Neural progenitor cell (in vitro differentiated cells): ENCODE data around the gene PNMT. TPM values are rescaled to one million over a fixed set of nuclear protein-coding genes. Genes with fewer than 3 reads are reported as not detected.
A peak's percentile ranks its signal among the peaks of the same experiment; 100 is the strongest.

Experiments used
- DNase-seq: peaks from one replicate; pipeline ENCODE4 v3.0.0-alpha.2; 2016; ENCODE audit warnings: low spot score
- H2AFZ ChIP-seq: fragments of 200-600 bp; sonication (generic); replicated peaks from 2 replicates; pipeline ENCODE4 v1.6.1; 2016; ENCODE audit warnings: antibody characterized with exemption
- H3F3A ChIP-seq: fragments of 200-600 bp; sonication (generic); 2 replicates; pipeline ENCODE4 v1.6.1; 2016; ENCODE audit warnings: antibody characterized with exemption, low read depth
- H3K27ac ChIP-seq: fragments of 200-600 bp; sonication (generic); 2 replicates; pipeline ENCODE4 v1.5.1; 2016; ENCODE audit warnings: mild to moderate bottlenecking
- H3K27me3 ChIP-seq: fragments of 200-600 bp; sonication (generic); 2 replicates; pipeline ENCODE4 v1.6.1; 2016; ENCODE audit warnings: mild to moderate bottlenecking, moderate library complexity
- H3K36me3 ChIP-seq: fragments of 200-600 bp; sonication (generic); 2 replicates; pipeline ENCODE4 v1.5.1; 2016
- H3K4me1 ChIP-seq: fragments of 200-600 bp; sonication (generic); 2 replicates; pipeline ENCODE4 v1.6.1; 2016; ENCODE audit warnings: mixed run types
- H3K4me2 ChIP-seq: fragments of 200-600 bp; sonication (generic); 2 replicates; pipeline ENCODE4 v1.6.1; 2016
- H3K4me3 ChIP-seq: fragments of 200-600 bp; sonication (generic); 2 replicates; pipeline ENCODE4 v1.5.1; 2016
- H3K79me2 ChIP-seq: fragments of 200-600 bp; sonication (generic); 2 replicates; pipeline ENCODE4 v1.6.1; 2016; ENCODE audit warnings: low read depth
- H3K9ac ChIP-seq: fragments of 200-600 bp; sonication (generic); 2 replicates; pipeline ENCODE4 v1.6.1; 2016
- H3K9me3 ChIP-seq: fragments of 200-600 bp; sonication (generic); 2 replicates; pipeline ENCODE4 v1.5.1; 2016; ENCODE audit warnings: low read depth
- H4K20me1 ChIP-seq: fragments of 200-600 bp; sonication (generic); 2 replicates; pipeline ENCODE4 v1.6.1; 2016; ENCODE audit warnings: low read depth
- H3K27ac Mint-ChIP-seq: 3 replicates; pipeline ENCODE4 v1.8.0; 2021; ENCODE audit warnings: mixed read lengths
- H3K27me3 Mint-ChIP-seq: 2 replicates; pipeline ENCODE4 v1.8.0; 2022; ENCODE audit warnings: low read depth, mild to moderate bottlenecking, inconsistent platforms, moderate library complexity, mixed read lengths; ENCODE audit not compliant: insufficient read depth
- H3K36me3 Mint-ChIP-seq: 3 replicates; pipeline ENCODE4 v1.8.0; 2021; ENCODE audit warnings: mixed read lengths
- H3K4me1 Mint-ChIP-seq: 3 replicates; pipeline ENCODE4 v1.8.0; 2021; ENCODE audit warnings: mixed read lengths
- H3K4me3 Mint-ChIP-seq: 3 replicates; pipeline ENCODE4 v1.8.0; 2021; ENCODE audit warnings: mild to moderate bottlenecking, moderate library complexity, mixed read lengths
- H3K9me3 Mint-ChIP-seq: 3 replicates; pipeline ENCODE4 v1.8.0; 2020; ENCODE audit warnings: mixed read lengths
- EZH2 ChIP-seq: fragments of 200-600 bp; sonication (generic); IDR thresholded peaks from 2 replicates; pipeline ENCODE4 v1.6.1; 2017; ENCODE audit warnings: antibody characterized with exemption, mild to moderate bottlenecking, moderate library complexity
- EZH2phosphoT487 ChIP-seq: fragments of 200-600 bp; sonication (generic); IDR thresholded peaks from 2 replicates; pipeline ENCODE4 v1.6.1; 2017; ENCODE audit warnings: antibody characterized with exemption
- total RNA-seq: library from RNA; depleted of rRNA; stranded (reverse); fragments of >200 nt; gene quantifications from 2 replicates; pipeline ENCODE4 v1.2.3, GENCODE V29; 2015; ENCODE audit warnings: low replicate concordance
- TF ChIP-seq, protein P1 (sequence below): fragments of 200-600 bp; sonication (generic); IDR thresholded peaks from 2 replicates; pipeline ENCODE4 v1.5.1; 2017; ENCODE audit warnings: antibody characterized with exemption, mild to moderate bottlenecking

PNMT gene
- total RNA-seq, 1 donor from 2014 or later = not detected

DNA sequence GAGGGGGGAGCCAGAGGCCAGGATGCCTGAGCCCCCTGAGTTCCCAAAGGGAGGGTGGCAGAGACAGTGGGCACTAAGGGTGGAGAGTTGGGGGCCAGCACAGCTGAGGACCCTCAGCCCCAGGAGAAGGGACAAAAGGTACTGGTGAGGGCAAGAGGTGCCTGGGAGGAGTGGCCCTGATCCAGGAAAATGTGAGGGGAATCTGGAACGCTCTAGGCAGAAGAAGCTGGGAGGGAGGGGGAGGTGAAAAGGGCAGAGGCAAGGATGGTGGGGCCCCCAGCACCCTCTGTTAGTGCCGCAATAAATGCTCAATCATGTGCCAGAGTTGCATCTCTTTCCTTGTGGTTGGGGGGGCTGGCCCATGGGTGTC, 2.0 kb upstream of the PNMT start:
- H3K4me3 ChIP-seq = no peak overlapping the region
- peaks cover 32% of the 10 kb centered on the region for H3K4me1 ChIP-seq
- H3K9me3 Mint-ChIP-seq = no peaks in the 10 kb centered on the region
- H3K9me3 ChIP-seq = no peaks in the 10 kb centered on the region
- peaks cover 65% of the 10 kb centered on the region for H3K27me3 ChIP-seq
- H3K27ac Mint-ChIP-seq = no peak overlapping the region
- H3K9ac ChIP-seq = no peak overlapping the region
- H4K20me1 ChIP-seq = peaks cover 39% of the 10 kb centered on the region
- no peak overlapping the region for H3K4me2 ChIP-seq
- H3K4me1 Mint-ChIP-seq = peaks cover 17% of the 10 kb centered on the region
- no peaks in the 10 kb centered on the region for H3K79me2 ChIP-seq
- peaks cover 19% of the 10 kb centered on the region for H3K27me3 Mint-ChIP-seq
- DNase-seq = no peak
- no peak overlapping the region for H3K27ac ChIP-seq
- H3K4me3 Mint-ChIP-seq = peak overlapping the region; percentile 57
- TF ChIP-seq EZH2 (no peak), EZH2phosphoT487 (no peak)
- TF ChIP-seq, protein P1, sequence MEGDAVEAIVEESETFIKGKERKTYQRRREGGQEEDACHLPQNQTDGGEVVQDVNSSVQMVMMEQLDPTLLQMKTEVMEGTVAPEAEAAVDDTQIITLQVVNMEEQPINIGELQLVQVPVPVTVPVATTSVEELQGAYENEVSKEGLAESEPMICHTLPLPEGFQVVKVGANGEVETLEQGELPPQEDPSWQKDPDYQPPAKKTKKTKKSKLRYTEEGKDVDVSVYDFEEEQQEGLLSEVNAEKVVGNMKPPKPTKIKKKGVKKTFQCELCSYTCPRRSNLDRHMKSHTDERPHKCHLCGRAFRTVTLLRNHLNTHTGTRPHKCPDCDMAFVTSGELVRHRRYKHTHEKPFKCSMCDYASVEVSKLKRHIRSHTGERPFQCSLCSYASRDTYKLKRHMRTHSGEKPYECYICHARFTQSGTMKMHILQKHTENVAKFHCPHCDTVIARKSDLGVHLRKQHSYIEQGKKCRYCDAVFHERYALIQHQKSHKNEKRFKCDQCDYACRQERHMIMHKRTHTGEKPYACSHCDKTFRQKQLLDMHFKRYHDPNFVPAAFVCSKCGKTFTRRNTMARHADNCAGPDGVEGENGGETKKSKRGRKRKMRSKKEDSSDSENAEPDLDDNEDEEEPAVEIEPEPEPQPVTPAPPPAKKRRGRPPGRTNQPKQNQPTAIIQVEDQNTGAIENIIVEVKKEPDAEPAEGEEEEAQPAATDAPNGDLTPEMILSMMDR = no peak
- peaks cover 2% of the 10 kb centered on the region for H3K36me3 Mint-ChIP-seq
- no peak overlapping the region for H2AFZ ChIP-seq
- peaks cover 27% of the 10 kb centered on the region for H3F3A ChIP-seq
- H3K36me3 ChIP-seq = no peaks in the 10 kb centered on the region

DNA sequence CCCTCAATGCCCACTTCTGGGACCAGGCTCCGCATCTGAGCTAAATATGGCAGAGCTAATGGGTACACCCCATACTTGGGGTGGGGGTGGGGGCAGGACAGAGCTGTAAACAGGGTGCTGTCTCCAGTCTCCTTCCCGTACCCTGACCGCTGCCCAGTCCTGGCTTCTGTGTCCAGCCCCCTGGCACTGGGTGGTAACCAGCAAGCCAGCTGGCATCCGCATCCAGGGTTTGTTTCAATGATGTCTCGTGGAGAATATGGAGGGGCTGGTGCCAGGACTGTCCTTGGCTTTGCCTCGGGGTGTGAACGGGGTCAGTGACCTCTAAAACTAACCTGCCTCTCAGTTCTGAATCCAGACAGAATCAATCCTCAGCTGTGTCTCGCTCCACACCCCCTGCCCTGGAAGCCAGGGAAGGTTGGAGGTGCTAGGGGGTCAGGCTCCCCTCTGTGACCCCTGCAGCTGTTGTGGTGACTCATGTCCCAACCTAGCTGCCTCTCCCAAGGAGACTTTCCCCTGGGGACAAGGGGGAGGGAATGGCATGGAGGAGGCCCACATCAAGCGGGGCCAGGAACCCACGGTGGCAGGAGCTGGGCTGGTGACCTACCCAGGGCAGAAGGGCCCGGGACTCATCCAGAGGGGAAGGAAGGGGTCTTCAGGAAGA, 1.5 kb upstream of the PNMT start:
- no peak for DNase-seq
- no peaks in the 10 kb centered on the region for H3K79me2 ChIP-seq
- no peak overlapping the region for H2AFZ ChIP-seq
- peaks cover 35% of the 10 kb centered on the region for H4K20me1 ChIP-seq
- H3K9me3 ChIP-seq = no peaks in the 10 kb centered on the region
- H3K9ac ChIP-seq = no peak overlapping the region
- H3K27ac Mint-ChIP-seq = no peak overlapping the region
- H3K4me3 ChIP-seq = no peak overlapping the region
- H3K27me3 Mint-ChIP-seq = peaks cover 19% of the 10 kb centered on the region
- peaks cover 32% of the 10 kb centered on the region for H3K4me1 ChIP-seq
- H3K9me3 Mint-ChIP-seq = no peaks in the 10 kb centered on the region
- H3K27ac ChIP-seq = no peak overlapping the region
- no peak overlapping the region for H3K4me2 ChIP-seq
- peak overlapping the region; percentile 59 for H3K4me3 Mint-ChIP-seq
- peaks cover 68% of the 10 kb centered on the region for H3K27me3 ChIP-seq
- no peaks in the 10 kb centered on the region for H3K36me3 ChIP-seq
- peaks cover 2% of the 10 kb centered on the region for H3K36me3 Mint-ChIP-seq
- H3K4me1 Mint-ChIP-seq = peaks cover 13% of the 10 kb centered on the region
- peak; percentile 18 for TF ChIP-seq EZH2
- no peak for TF ChIP-seq EZH2phosphoT487
- peaks cover 27% of the 10 kb centered on the region for H3F3A ChIP-seq

DNA sequence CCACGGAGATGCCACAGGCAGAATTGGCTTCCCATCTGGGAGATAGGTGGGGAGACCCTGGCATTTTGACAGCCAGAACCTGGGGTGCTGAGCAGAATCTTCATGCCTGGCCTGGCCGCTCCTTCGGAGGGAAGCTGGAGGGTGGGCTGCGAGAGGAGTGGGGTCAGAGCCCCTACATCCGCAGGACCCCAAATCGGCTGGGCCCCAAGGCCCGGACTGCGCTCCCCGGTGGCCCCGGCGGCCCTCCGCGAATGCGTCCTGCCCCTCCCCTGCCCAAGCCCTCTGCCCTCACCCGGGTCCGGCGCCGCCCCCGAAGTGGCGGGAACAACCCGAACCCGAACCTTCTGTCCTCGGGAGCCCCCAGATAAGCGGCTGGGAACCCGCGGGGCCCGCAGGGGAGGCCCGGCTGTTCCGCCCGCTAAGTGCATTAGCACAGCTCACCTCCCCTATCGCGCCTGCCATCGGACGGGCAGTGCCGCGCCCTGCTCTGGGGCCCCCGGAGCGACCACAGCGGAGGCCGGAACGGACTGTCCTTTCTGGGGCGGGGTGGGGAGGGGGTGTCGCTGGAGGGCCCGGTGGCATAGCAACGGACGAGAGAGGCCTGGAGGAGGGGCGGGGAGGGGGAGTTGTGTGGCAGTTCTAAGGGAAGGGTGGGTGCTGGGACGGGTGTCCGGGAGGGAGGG, 850 bp upstream of the PNMT start:
- H3K27me3 ChIP-seq = peaks cover 68% of the 10 kb centered on the region
- H3K36me3 ChIP-seq = no peaks in the 10 kb centered on the region
- peaks cover 35% of the 10 kb centered on the region for H4K20me1 ChIP-seq
- Mint-ChIP-seq H3K27ac (no peak overlapping the region), H3K4me1 (peaks cover 13% of the 10 kb centered on the region), H3K27me3 (peaks cover 22% of the 10 kb centered on the region), H3K36me3 (peaks cover 2% of the 10 kb centered on the region), H3K9me3 (no peaks in the 10 kb centered on the region), H3K4me3 (peak overlapping the region; percentile 59)
- no peaks in the 10 kb centered on the region for H3K9me3 ChIP-seq
- H3K4me1 ChIP-seq = peaks cover 32% of the 10 kb centered on the region
- H2AFZ ChIP-seq = peak overlapping the region; percentile 83
- no peak overlapping the region for H3K9ac ChIP-seq
- H3K4me2 ChIP-seq = peak overlapping the region; percentile 96
- H3F3A ChIP-seq = peaks cover 27% of the 10 kb centered on the region
- DNase-seq = peak; percentile 52
- TF ChIP-seq, protein P1 = no peak
- TF ChIP-seq EZH2 (peak; percentile 85), EZH2phosphoT487 (peak; percentile 79)
- H3K4me3 ChIP-seq = peak overlapping the region; percentile 53
- H3K27ac ChIP-seq = no peak overlapping the region
- no peaks in the 10 kb centered on the region for H3K79me2 ChIP-seq
